HCT116 (cell line): ENCODE measurements around the gene CCDC148. TPM values are rescaled to one million over a fixed set of nuclear protein-coding genes. Genes with fewer than 3 reads are reported as not detected.
"Not testable (repeated sequence)": the region's sequence is repeated elsewhere in the genome, so short reads cannot be mapped to it uniquely, and the experiment has no call there.

ENCODE experiments used
- ATAC-seq: fragments of 200-7000 bp; cut with Tn5 transposase; 2 replicates; pipeline ENCODE4 v1.9.1; 2020; ENCODE audit warnings: mild to moderate bottlenecking, moderate library complexity
- BruUV-seq: library from RNA; stranded (reverse); fragments of 400-500 nt; replicated peaks from 2 replicates; lab custom pipeline; 2021; lab: Mats Ljungman, UMichigan
- CTCF ChIA-PET: fragments of 300-600 bp; sonication (Branson Sonifier 250); formaldehyde crosslinking; loops from one replicate; lab custom pipeline; 2021; ENCODE audit warnings: antibody characterized with exemption; lab: Charles Lee
- POLR2A ChIA-PET: fragments of 300-600, 350-600 bp; sonication (Branson Sonifier 250); formaldehyde crosslinking; loops from one replicate; lab custom pipeline; 2021; ENCODE audit warnings: antibody characterized with exemption; lab: Charles Lee
- RAD21 ChIA-PET, 2 experiments: fragments of 300-600 bp; sonication (Branson Sonifier 250); formaldehyde crosslinking; loops; one replicate each; lab custom pipeline; 2023; ENCODE audit warnings: low total read pairs in 2 of 2; ENCODE audit not compliant: uncharacterized antibody in 2 of 2, unreplicated experiment in 2 of 2, low non-redundant PET in 1 of 2; lab: Charles Lee
- DNase-seq: peaks from one replicate; pipeline ENCODE4 v3.0.0-alpha.2; 2010; ENCODE audit warnings: low read depth, low spot score
- H2AFZ ChIP-seq: fragments of 200-600 bp; shearing (Covaris generic), sonication (generic); 2 replicates; pipeline ENCODE4 v1.6.1; 2017; ENCODE audit warnings: low read depth, mixed run types, mixed read lengths, antibody characterized with exemption, low read length; ENCODE audit not compliant: poor library complexity, severe bottlenecking
- H3K27ac ChIP-seq: 2 replicates; pipeline ENCODE4 v1.5.1; 2012; ENCODE audit warnings: low read depth, low read length
- H3K27me3 ChIP-seq: fragments of 200-600 bp; sonication (generic); 2 replicates; pipeline ENCODE4 v1.6.1; 2016; ENCODE audit warnings: mixed run types, low read length, mixed read lengths; ENCODE audit not compliant: insufficient read depth
- H3K36me3 ChIP-seq, 2 experiments: fragments of 200-500 bp in 1 of 2; fragments of 200-600 bp in 1 of 2; sonication (Bioruptor generic) in 1 of 2; sonication (generic) in 1 of 2; 2 replicates each; pipeline versions ENCODE4 v1.5.1 to v1.6.1; 2014 to 2016; ENCODE audit warnings: low read length in 2 of 2, inconsistent platforms in 1 of 2, mixed read lengths in 1 of 2, mixed run types in 1 of 2; ENCODE audit not compliant: insufficient read depth in 2 of 2, control insufficient read depth in 1 of 2
- H3K4me1 ChIP-seq, 2 experiments: fragments of 200-600 bp in 1 of 2; sonication (generic) in 1 of 2; 2 replicates each; pipeline versions ENCODE4 v1.5.1 to v1.6.1; 2012 to 2017; ENCODE audit warnings: low read length in 2 of 2, inconsistent platforms in 1 of 2, mild to moderate bottlenecking in 1 of 2, mixed read lengths in 1 of 2, mixed run types in 1 of 2, moderate library complexity in 1 of 2; ENCODE audit not compliant: insufficient read depth in 2 of 2, control insufficient read depth in 1 of 2
- H3K4me2 ChIP-seq: fragments of 200-600 bp; sonication (generic); 2 replicates; pipeline ENCODE4 v1.6.1; 2017; ENCODE audit warnings: mixed run types, low read length, mixed read lengths
- H3K4me3 ChIP-seq, 2 experiments: fragments of 200-600 bp in 1 of 2; sonication (generic) in 1 of 2; replicated peaks in 1 of 2; 2 replicates each; pipeline ENCODE4 v1.5.1; 2011 to 2016; ENCODE audit warnings: low read length in 2 of 2, control low read depth in 1 of 2, low read depth in 1 of 2, mild to moderate bottlenecking in 1 of 2, mixed read lengths in 1 of 2, mixed run types in 1 of 2
- H3K79me2 ChIP-seq: fragments of 200-600 bp; sonication (generic); 2 replicates; pipeline ENCODE4 v1.6.1; 2017; ENCODE audit warnings: mild to moderate bottlenecking, mixed run types, low read length, moderate library complexity, mixed read lengths; ENCODE audit not compliant: insufficient read depth
- H3K9ac ChIP-seq: fragments of 200-600 bp; sonication (generic); 2 replicates; pipeline ENCODE4 v1.6.1; 2016; ENCODE audit warnings: low read length, mixed read lengths
- H3K9me2 ChIP-seq: fragments of 200-600 bp; sonication (generic), shearing (Covaris generic); 2 replicates; pipeline ENCODE4 v1.6.1; 2017; ENCODE audit warnings: mixed run types, mild to moderate bottlenecking, moderate library complexity; ENCODE audit not compliant: insufficient read depth
- H3K9me3 ChIP-seq, 2 experiments: fragments of 200-500 bp in 1 of 2; fragments of 200-600 bp in 1 of 2; sonication (Bioruptor generic) in 1 of 2; sonication (generic) in 1 of 2; 2 replicates each; pipeline ENCODE4 v1.6.1; 2014 to 2017; ENCODE audit warnings: low read length in 2 of 2, mixed read lengths in 2 of 2, inconsistent platforms in 1 of 2, low read depth in 1 of 2, mild to moderate bottlenecking in 1 of 2, mixed run types in 1 of 2, moderate library complexity in 1 of 2; ENCODE audit not compliant: control insufficient read depth in 1 of 2, insufficient read depth in 1 of 2
- H4K20me1 ChIP-seq: fragments of 200-600 bp; sonication (generic), shearing (Covaris generic); 2 replicates; pipeline ENCODE4 v1.6.1; 2017; ENCODE audit warnings: mixed run types, mild to moderate bottlenecking, moderate library complexity; ENCODE audit not compliant: insufficient read depth
- CEBPB ChIP-seq: IDR thresholded peaks from 2 replicates; pipeline ENCODE4 v1.6.1; 2012; ENCODE audit warnings: low read depth
- EGR1 ChIP-seq: IDR thresholded peaks from 2 replicates; pipeline ENCODE4 v1.6.1; 2012; ENCODE audit warnings: low read depth
- JUND ChIP-seq: IDR thresholded peaks from 2 replicates; pipeline ENCODE4 v1.6.1; 2012
- RAD21 ChIP-seq: IDR thresholded peaks from 2 replicates; pipeline ENCODE4 v1.6.1; 2012; ENCODE audit warnings: low read depth, mild to moderate bottlenecking
- TCF7L2 ChIP-seq: IDR thresholded peaks from 2 replicates; pipeline ENCODE4 v1.7.0; 2011; ENCODE audit warnings: borderline replicate concordance, inconsistent platforms; ENCODE audit not compliant: insufficient read depth, insufficient read length; ENCODE audit errors: extremely low read depth
- YY1 ChIP-seq: IDR thresholded peaks from 2 replicates; pipeline ENCODE4 v1.6.1; 2011; ENCODE audit warnings: low read length, low read depth, moderate library complexity, mild to moderate bottlenecking; ENCODE audit not compliant: insufficient replicate concordance; ENCODE audit errors: extremely low read depth
- intact Hi-C: fragments of 100-400 bp; cut with micrococcal nuclease; formaldehyde crosslinking; loops from 2 replicates; pipeline ENCODE4 v1.10.0; 2022
- total RNA-seq: library from RNA; stranded (reverse); gene quantifications from one replicate; pipeline ENCODE4 v1.2.1, GENCODE V29; 2021; ENCODE audit not compliant: unreplicated experiment
- TF ChIP-seq, protein P1 (sequence below): IDR thresholded peaks from 2 replicates; pipeline ENCODE4 v1.6.1; 2012
- TF ChIP-seq, protein P2 (sequence below): IDR thresholded peaks from 2 replicates; pipeline ENCODE4 v1.6.1; 2011; ENCODE audit warnings: mild to moderate bottlenecking, low read length, moderate library complexity; ENCODE audit not compliant: insufficient replicate concordance; ENCODE audit errors: extremely low read depth

The CCDC148 gene
- total RNA-seq, 1 experiment from 2014 or later = 0.59 TPM

DNA sequence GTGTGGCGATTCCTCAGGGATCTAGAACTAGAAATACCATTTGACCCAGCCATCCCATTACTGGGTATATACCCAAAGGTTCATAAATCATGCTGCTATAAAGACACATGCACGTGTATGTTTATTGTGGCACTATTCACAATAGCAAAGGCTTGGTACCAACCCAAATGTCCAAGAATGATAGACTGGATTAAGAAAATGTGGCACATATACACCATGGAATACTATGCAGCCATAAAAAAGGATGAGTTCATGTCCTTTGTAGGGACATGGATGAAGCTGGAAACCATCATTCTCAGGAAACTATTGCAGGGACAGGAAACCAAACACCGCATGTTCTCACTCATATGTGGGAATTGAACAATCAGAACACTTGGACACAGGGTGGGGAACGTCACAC is 17.5 kb downstream of the CCDC148 start:
- RAD21 ChIA-PET, H3K4me1 ChIP-seq, POLR2A ChIA-PET, H2AFZ ChIP-seq, H3K4me2 ChIP-seq, H3K79me2 ChIP-seq, ATAC-seq, H3K9me3 ChIP-seq, H3K27me3 ChIP-seq, BruUV-seq, H3K9ac ChIP-seq, H3K36me3 ChIP-seq, CTCF ChIA-PET, H4K20me1 ChIP-seq, DNase-seq, H3K27ac ChIP-seq, intact Hi-C loops, H3K4me3 ChIP-seq, H3K9me2 ChIP-seq: not testable (repeated sequence)

DNA sequence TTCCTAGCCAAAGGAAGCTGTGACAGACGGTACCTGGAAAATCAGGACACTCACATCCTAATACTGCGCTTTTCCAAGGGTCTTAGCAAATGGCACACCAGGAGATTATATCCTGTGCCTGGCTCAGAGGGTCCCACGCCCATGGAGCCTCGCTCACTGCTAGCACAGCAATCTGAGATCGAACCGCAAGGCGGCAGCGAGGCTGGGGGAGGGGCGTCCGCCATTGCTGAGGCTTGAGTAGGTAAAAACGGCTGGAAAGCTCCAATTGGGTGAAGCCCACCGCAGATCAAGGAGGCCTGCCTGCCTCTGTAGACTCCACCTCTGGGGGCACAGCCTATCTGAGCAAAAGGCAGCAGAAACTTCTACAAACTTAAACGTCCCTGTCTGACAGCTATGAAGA is 22.8 kb downstream of the CCDC148 start:
- intact Hi-C loops, H4K20me1 ChIP-seq, H3K9ac ChIP-seq, H3K9me2 ChIP-seq, BruUV-seq, H2AFZ ChIP-seq, CTCF ChIA-PET, DNase-seq, POLR2A ChIA-PET, RAD21 ChIA-PET, H3K27me3 ChIP-seq, H3K27ac ChIP-seq, H3K4me3 ChIP-seq, H3K9me3 ChIP-seq, H3K4me2 ChIP-seq, ATAC-seq, H3K36me3 ChIP-seq, H3K79me2 ChIP-seq, H3K4me1 ChIP-seq: not testable (repeated sequence)

DNA sequence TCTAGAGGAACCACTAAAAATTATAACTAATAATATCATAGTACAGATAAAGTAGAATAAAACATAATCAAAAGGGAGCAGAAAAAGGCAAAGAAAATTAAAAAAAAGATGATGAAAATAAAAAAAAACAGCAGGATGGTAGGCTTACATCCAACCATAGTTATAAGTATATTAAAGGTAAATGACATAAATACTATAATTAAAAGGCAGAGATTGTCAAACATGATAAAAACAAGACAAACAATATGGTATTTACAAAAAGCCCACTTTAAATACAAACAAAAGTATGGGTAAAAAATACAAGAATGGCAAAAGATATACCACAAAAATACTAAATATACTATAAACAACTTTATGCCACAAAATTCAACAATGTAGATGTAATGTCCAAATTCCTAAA is 24.4 kb downstream of the CCDC148 start:
- Histone ChIP-seq H2AFZ (no peak overlapping the region), H3K79me2 (no peaks in the 10 kb centered on the region), H3K27ac (no peak overlapping the region), H3K9me3 (no peaks in the 10 kb centered on the region), H3K4me1 (no peaks in the 10 kb centered on the region), H3K9ac (no peak overlapping the region), H3K9me2 (no peaks in the 10 kb centered on the region), H4K20me1 (no peaks in the 10 kb centered on the region), H3K27me3 (no peaks in the 10 kb centered on the region), H3K4me2 (no peak overlapping the region), H3K36me3 (peaks cover 0 to 4% of the 10 kb centered on the region in 2 experiments; a peak in 1 of 4 replicates), H3K4me3 (no peak overlapping the region)
- no TSS peak for BruUV-seq
- ChIA-PET POLR2A (no interaction called here), CTCF (no interaction called here), RAD21 (interaction anchor here in 1 of 2 experiments (0.7 kb wide), 1 partner anchor 163 kb away, joined by 3 read pairs; no protein-coding TSS in a partner anchor)
- ATAC-seq = no peak
- DNase-seq = no peak
- intact Hi-C loops = no loop called here
- TF ChIP-seq YY1 = no peak
- TF ChIP-seq RAD21 = no peak
- no peak for TF ChIP-seq EGR1
- TF ChIP-seq TCF7L2 = no peak
- TF ChIP-seq, protein P1, sequence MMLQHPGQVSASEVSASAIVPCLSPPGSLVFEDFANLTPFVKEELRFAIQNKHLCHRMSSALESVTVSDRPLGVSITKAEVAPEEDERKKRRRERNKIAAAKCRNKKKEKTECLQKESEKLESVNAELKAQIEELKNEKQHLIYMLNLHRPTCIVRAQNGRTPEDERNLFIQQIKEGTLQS = no peak
- TF ChIP-seq CEBPB = no peak
- TF ChIP-seq, protein P2, sequence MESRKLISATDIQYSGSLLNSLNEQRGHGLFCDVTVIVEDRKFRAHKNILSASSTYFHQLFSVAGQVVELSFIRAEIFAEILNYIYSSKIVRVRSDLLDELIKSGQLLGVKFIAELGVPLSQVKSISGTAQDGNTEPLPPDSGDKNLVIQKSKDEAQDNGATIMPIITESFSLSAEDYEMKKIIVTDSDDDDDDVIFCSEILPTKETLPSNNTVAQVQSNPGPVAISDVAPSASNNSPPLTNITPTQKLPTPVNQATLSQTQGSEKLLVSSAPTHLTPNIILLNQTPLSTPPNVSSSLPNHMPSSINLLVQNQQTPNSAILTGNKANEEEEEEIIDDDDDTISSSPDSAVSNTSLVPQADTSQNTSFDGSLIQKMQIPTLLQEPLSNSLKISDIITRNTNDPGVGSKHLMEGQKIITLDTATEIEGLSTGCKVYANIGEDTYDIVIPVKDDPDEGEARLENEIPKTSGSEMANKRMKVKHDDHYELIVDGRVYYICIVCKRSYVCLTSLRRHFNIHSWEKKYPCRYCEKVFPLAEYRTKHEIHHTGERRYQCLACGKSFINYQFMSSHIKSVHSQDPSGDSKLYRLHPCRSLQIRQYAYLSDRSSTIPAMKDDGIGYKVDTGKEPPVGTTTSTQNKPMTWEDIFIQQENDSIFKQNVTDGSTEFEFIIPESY = no peak
- TF ChIP-seq JUND = no peak
